Inferior parietal cortex (tissue), 1 donor: ENCODE measurements around the gene ZBTB16.
"Not testable (repeated sequence)": the region's sequence is repeated elsewhere in the genome, so short reads cannot be mapped to it uniquely, and the experiment has no call there.

Experiments used
- DNase-seq: peaks from one replicate; pipeline ENCODE4 v3.0.0-alpha.2; 2016; ENCODE audit errors: extremely low spot score

Gene ZBTB16

DNA sequence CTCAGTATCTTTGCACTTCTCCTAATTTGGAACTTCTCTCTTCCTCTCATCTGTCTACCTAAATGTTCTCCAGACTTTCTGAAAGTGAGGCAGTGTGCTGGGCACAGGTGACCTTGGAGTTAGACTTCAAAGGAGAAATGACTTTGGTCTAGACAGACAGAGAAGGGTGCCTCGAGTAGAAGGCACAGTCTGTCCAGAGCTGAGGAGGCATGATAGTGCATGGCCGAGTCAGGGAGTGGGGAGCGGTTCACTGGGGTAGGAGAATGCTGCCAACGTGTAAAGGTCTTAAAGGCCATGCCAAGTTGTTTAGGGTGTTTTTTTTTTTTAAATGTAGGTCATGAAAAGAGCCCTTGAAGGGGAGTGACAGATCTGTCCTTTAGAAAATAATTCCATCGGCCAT is 17.3 kb upstream of the ZBTB16 start:
- no peak for DNase-seq

- DNase-seq, result no peak
Measured at GRCh38 chr11:114044042-114044871, 15.3 kb upstream of the ZBTB16 start.

GRCh38 chr11:114047327-114047726 is 12.2 kb upstream of the ZBTB16 start:
- DNase-seq, result no peak

DNA sequence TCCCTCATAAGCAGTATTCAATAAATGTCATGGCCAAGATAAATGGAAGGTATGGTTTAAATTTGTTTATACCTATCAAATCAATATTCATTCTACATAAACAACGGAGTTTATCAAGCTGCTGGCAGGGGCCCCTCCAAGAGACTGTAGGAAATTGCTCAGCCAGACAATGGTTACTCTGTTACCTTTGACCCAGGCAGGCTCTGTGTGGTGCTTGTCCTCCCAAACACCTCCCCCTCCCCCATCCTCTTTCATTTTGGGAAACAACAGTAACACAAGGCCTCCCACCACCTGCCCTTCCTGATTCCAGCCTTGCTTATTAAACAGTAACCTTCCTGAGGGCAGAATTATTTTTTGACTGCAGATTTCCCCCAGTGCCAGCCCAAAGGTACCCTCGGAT is 10.5 kb upstream of the ZBTB16 start:
- DNase-seq, result no peak

- not testable (repeated sequence) for DNase-seq
Measured at GRCh38 chr11:114049766-114050165, 9.7 kb upstream of the ZBTB16 start.

DNA sequence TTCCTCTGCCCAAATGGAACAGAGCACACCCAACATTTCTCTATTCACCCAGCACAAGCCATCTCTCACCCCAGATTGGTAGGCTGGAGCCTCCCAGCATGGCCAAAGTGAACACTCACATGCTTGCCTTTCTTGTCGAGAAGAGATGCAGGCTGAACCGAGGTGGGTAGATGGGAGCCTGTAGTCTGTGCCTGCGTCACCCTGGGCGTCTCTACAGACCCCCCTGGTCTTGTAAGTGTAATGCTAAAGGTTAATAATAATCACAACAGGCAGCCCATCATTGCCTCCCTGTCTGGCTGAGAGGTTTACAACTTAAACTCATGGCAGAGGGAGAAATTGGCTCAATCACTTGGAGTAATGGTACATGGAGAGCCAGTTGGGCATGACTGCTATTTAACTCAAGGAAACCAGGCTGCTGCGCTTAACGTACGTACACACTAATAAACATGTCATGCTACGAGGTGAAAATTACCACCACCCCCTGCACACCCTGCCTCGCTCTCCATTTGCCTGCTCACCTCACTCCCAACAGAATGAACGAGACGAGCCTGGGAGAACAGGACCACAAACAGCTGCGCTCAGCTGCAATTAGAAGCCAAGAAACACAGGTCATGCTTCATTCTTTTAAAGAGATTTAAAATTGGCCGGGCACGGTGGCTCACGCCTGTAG is 9.1 kb upstream of the ZBTB16 start:
- no peak for DNase-seq

- no peak for DNase-seq
Measured at GRCh38 chr11:114051558-114051957, 8.0 kb upstream of the ZBTB16 start.

DNA sequence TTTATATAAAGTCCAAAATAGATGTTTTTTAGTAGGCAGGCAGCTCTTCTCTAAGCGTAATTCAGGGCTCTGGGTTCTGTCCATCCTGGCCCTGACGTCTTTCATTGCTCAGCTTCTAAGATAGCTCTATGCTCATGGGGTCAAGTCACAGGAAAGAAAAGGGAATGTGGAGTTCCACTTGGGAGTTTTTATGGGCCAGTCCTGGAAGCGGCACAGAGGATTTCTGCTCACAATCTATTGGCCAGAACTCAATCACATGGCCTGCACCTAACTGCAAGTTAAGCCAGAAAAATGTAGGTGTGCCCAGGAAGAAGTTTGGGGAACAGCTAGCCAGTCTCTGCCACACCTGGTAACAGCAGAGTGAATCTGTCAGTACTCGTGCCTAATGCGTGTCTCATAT is 7.4 kb upstream of the ZBTB16 start:
- DNase-seq, result no peak

GRCh38 chr11:114053406-114053805 is 6.1 kb upstream of the ZBTB16 start:
- DNase-seq, result no peak

DNA sequence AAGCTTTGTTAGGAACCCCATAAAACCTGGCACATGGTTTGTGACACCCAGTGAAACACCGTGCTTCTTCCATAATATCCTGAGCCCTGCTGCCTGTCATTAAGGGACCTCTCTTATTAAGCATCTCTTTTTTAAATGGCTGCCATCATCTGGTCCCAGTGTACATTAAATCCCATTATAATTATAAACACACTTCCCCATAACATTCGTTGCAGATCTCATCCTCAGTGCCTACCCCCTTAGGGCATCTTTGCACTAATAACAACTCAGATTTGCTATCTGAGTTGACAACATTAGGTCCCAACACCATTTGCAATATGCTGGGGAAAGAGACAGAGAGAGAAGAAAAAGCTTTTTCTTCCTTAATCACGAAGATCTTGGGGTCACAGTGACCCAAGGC is 4.7 kb upstream of the ZBTB16 start:
- DNase-seq, result no peak

GRCh38 chr11:114056409-114056808 is 3.1 kb upstream of the ZBTB16 start:
- no peak for DNase-seq

DNA sequence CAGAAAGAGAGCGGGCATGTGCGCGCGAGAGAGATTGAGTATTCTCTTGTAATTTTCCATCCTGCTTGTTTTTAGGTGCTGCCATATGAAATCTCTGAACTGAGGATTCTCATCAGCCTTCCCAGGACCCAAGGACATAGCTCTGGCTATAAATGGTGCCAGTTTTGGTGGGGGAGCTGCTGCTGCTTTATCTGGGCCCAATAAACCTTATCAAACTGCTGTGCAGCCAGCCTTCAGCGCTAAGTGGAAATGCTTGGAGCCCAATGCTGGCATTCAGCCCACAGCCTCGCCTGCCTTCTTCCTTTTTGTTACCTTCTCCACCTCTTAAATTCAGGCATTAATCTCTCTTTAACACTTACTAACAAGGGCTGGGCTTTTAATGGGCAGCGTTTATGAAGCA is 2.4 kb upstream of the ZBTB16 start:
- DNase-seq, result no peak

DNA sequence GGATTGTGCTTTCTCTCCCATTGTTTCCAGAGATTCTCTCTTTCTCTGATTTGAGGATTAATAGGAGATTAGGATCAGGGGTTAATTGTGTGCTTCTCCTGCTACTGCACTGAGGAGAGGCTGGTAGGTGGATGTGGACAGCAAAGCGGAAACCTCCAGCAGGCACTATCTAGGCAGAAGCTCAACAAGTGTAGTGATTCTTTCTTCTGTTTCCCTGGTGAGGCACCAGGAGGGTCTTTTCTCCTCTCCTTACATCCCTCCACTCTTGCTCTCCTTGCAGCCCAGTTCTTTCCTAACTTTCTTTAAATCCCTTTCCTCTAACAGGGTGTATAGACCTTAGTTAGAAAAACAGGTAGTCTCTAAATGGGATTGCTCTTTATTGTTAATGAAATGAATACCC is 1.9 kb upstream of the ZBTB16 start:
- no peak for DNase-seq

DNA sequence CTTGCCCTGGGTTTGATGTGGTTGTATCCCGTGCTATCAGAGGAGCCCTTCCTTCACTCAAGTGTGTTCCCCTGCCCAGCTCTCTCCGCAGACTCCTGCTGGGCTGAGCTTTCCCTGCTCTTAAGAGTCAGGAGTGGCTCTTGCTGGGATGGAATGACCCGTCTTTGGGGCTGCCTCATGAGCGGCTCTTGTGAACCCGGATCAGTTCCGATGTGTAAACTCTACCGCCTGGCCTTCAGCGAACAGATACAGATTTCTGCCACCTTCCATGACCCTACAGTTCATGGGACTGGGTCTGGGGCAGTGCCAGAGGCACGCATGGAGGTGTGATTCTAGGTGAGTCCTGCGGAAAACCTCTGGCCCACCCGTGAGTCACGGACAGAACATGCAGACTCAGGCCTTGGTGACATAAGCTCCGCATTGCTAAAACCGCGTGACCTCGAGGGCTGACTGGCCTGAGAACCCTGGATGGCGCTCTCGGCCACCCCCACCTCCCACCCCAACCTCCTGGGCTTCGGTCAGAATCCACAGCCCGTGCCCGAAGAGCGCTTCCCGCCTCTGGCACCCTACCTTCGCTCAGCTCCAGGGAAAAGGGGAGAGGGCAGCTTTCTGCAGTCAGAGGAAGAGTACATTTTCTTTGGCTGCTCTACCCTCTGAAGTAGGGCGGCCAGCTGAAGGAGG is 1.3 kb upstream of the ZBTB16 start:
- DNase-seq, result no peak

- no peak for DNase-seq
Measured at GRCh38 chr11:114058871-114059277, 637 bp upstream of the ZBTB16 start.

DNA sequence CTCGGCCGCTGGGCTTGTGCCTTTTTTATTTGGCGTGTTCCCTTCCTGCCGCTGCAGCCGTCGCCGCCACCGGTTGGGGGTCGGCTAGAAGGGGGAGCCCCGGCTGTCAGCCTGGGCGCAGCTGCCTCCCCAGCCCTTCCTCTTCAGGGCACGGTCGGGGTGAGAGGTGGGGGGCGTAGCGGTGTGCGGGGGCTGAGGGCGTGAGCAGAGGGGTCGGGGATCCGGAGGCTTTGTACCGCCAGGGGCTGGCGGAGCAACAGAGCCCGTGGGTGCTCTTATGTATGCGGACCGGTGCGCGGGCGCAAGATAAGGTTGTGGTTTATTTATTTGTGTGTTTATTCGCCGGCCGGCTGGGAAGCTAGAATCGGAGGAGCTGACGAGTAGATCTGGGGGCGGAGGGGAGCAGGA is 477 bp downstream of the ZBTB16 start:
- DNase-seq, result no peak

DNA sequence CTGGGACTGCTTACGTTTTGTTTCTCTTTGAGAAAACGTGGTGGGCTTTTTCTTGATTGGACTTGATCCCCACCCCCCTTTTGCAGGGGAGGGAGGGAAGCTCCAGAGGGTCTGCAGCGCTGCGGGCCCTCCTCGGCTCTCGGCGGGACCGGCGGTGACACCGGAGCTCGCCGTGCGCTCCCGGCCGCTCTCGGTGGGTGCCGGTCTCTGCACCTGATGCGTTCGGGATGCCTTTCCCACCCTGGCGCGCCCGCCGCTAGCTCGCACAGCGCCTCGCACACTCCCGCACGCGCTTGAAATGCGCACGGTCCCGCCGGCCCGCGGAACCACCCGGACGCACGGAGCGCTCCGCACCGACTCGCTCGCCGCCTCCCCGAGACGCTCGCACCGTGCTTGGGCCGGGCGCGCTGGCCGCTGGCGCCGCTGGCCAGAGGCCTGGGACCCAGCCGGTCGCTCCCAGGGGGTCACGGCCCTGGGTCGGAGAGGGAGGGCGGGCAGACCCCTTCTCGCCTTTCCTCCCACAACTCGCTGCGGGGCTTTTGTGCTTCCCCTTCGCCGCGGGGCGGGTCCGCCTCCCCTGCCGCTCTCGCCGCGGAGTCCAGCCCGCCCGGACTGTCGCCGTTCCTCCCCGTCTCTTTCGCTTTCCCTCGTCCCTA is 1.0 kb downstream of the ZBTB16 start:
- no peak for DNase-seq

GRCh38 chr11:114061048-114061680 is 1.7 kb downstream of the ZBTB16 start:
- no peak for DNase-seq

- DNase-seq, result no peak
Measured at GRCh38 chr11:114061681-114062049, 2.2 kb downstream of the ZBTB16 start.

DNA sequence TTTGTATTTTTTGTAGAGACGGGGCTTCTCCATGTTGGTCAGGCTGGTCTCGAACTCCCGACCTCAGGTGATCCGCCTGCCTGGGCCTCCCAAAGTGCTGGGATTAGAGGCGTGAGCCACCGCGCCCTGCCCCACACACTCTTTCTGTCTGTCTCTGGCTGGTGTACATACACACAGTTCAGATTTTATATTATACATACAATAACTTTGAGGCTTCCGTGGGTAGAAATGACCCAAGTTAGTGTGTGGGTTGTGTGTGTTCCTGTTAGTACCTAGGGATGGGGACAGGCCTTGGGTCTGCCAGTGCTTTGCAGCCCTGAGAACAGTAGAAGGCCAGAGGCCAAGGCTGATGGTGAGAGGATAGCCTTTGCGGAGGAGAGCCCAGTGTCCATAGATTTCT is 2.8 kb downstream of the ZBTB16 start:
- DNase-seq, result no peak

GRCh38 chr11:114063149-114063828 is 3.8 kb downstream of the ZBTB16 start:
- DNase-seq, result no peak
